ENCODE measurements around the gene MBD3.

Gene MBD3

DNA sequence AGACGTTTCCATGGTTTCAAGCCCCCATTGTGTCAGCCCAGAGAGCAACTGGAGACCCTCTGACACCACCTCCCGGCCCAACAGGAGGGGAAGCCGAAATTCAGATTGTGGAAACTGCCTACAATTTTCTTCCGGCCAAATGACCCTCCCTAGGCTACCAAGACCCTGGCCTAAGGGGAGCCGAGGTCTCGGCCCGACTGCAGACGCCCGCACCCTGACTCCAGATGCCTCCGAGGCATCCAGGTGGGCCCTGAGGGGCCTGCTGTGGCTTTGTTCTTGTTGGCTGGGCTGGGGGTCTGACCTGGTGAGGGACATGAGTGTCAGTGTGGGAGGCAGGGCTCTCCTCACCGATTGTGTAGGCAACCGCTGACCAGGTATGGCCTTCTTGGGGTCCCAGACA lies 34.1 kb downstream of the MBD3 start:
- H3K27me3 ChIP-seq (replicated peaks) = no peaks in the 10 kb centered on the region
- H3K4me3 ChIP-seq (ENCODE audit: low read depth, low read length) = no peak overlapping the region

DNA sequence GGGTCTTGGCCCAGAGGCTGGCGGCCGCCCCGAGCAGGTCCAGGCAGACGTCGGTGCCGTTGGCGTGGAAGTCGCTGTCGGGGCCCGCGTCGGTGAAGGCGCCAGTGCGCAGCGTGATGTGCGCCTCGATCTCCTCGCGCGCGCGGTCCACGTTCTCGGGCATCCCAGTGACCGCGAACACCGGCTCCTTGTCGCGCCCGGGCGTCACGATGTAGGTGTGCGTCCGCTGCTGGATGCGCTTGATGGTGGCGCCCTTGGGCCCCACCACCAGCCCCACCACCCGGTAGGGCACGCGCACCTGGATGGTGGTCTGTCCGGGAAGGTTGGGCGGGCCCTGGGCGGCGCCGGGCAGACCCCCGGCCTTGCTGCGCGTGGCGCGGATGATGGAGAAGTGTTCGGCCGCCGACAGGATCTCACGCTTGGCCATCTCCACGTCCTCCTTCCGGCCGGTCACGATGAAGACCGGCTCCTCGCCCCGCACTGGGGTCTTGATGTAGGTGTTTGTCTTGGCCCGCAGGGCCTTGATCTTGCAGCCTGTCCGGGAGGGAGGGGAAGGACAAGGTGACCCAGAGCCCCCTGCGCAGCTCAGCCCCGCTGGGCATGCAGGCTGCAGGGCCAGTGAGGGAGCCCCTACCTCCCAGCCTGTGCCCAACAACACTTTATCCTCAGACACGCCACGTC lies 36.1 kb downstream of the MBD3 start:
- H3K27ac ChIP-seq = no peak overlapping the region
- H3K4me3 ChIP-seq (ENCODE audit: low read depth, low read length) = no peak overlapping the region
- H3K36me3 ChIP-seq (replicated peaks) = peaks cover 8% of the 10 kb centered on the region
- TF ChIP-seq, protein P1, sequence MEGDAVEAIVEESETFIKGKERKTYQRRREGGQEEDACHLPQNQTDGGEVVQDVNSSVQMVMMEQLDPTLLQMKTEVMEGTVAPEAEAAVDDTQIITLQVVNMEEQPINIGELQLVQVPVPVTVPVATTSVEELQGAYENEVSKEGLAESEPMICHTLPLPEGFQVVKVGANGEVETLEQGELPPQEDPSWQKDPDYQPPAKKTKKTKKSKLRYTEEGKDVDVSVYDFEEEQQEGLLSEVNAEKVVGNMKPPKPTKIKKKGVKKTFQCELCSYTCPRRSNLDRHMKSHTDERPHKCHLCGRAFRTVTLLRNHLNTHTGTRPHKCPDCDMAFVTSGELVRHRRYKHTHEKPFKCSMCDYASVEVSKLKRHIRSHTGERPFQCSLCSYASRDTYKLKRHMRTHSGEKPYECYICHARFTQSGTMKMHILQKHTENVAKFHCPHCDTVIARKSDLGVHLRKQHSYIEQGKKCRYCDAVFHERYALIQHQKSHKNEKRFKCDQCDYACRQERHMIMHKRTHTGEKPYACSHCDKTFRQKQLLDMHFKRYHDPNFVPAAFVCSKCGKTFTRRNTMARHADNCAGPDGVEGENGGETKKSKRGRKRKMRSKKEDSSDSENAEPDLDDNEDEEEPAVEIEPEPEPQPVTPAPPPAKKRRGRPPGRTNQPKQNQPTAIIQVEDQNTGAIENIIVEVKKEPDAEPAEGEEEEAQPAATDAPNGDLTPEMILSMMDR (IDR thresholded peaks at IDR 0.05; ENCODE audit: low read depth, low read length, missing control alignments) = no peak
- in situ Hi-C loops (cut with HindIII; ENCODE audit: low pct_ligation_motif_present, low sequenced_read_pairs) = no loop called here
- no peaks in the 10 kb centered on the region for H3K27me3 ChIP-seq (replicated peaks)
- DNase-seq = no peak

More for the DNA sequence above, 34.1 kb downstream of the MBD3 start:
- peaks cover 8% of the 10 kb centered on the region for H3K36me3 ChIP-seq (replicated peaks)
- in situ Hi-C loops (cut with HindIII; ENCODE audit: low pct_ligation_motif_present, low sequenced_read_pairs) = no loop called here
- TF ChIP-seq, protein P1 (IDR thresholded peaks at IDR 0.05; ENCODE audit: low read depth, low read length, missing control alignments) = no peak
- H3K27ac ChIP-seq = no peak overlapping the region
- DNase-seq = no peak

DNA sequence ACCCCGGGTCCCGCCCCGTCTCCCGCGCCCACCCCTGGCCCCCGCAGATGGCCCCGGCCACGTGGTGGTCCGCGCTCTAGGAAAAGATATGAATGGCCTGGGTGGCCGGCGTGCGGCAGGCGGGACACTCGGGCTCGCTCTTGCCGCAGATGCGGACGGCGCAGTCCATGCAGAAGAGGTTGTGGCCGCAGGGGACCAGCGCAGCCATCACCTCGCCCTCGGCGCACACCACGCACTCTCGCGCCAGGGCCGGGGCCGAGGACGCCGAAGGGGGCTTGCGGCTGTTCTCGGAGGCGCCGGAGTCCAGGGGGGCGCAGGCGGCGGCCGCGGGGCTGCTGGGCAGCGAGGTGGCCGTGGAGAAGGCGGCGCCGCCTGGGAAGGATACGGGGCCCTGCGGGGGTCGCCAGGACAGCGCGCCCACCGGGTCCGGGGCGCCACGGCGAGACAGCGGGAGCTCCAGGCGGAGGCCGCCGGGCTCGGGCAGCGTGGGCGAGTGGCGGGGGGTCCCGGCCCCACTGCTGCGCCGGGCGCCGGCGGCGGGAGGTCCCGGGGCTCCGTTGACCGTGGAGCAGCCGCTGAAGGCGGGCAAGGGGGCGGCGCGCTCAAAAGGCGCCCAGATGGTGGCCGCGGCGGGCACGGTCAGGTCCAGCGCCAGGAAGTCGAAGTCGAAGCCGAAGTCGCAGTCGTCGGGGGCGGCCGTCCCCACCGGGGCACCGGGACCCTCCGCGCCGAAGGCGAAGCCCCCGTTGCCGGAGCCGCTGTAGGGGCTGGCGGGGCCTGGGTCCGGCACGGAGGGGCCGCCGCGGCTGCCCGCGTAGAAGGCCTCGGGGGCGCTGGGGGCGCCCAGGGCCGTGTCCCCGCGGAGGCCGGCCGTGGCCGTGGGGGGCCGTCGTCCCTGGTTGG lies 36.9 kb downstream of the MBD3 start:
- Histone ChIP-seq H3K36me3 (replicated peaks) (peaks cover 8% of the 10 kb centered on the region), H3K27me3 (replicated peaks) (no peaks in the 10 kb centered on the region), H3K4me3 (ENCODE audit: low read depth, low read length) (no peak overlapping the region), H3K27ac (no peak overlapping the region)
- DNase-seq = no peak
- TF ChIP-seq, protein P1 (IDR thresholded peaks at IDR 0.05; ENCODE audit: low read depth, low read length, missing control alignments) = no peak
- in situ Hi-C loops (cut with HindIII; ENCODE audit: low pct_ligation_motif_present, low sequenced_read_pairs) = no loop called here

DNA sequence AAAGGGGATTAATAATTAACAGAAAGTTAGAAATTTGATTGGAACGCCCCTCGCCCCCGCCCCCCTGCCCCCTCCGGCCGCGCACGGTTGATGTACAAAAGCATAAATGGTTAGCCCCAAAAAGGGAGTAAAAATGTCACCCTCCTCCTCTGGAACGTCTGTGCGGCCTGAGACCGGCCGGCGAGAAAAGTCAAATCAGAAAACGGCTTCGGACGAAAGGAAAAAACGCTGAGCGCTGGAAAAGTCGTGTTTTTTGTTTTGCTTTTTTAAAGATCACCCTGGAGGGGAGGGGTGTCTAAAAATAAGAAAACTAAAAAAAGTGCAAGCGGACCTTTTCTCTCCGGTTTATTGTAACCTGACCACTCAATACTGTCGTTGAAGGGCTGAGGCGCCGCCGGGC lies 37.7 kb downstream of the MBD3 start:
- no peaks in the 10 kb centered on the region for H3K27me3 ChIP-seq (replicated peaks)
- TF ChIP-seq, protein P1 (IDR thresholded peaks at IDR 0.05; ENCODE audit: low read depth, low read length, missing control alignments) = no peak
- peaks cover 8% of the 10 kb centered on the region for H3K36me3 ChIP-seq (replicated peaks)
- in situ Hi-C loops (cut with HindIII; ENCODE audit: low pct_ligation_motif_present, low sequenced_read_pairs) = no loop called here
- no peak for DNase-seq
- H3K27ac ChIP-seq = no peak overlapping the region
- H3K4me3 ChIP-seq (ENCODE audit: low read depth, low read length) = no peak overlapping the region

DNA sequence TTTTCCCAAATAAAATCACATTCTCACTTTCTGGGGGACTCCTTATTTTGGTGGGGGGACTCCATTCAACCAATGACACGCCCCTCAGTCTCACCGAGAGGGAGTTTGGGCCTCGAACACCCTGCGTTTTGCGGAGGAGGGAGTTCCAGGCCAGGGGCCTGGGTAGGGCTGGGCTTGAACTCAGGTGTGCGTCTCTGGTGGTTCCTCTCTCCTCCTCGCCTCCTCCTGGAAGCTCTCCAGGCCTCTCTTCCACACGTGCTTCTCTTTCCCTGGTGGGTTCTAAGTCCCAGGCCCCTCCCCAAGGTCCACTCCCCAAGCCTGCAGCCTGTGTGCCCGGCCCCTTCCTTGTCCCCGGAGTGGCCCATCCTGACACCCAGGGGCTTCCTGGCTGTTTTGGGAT lies 39.2 kb downstream of the MBD3 start:
- Histone ChIP-seq H3K4me3 (ENCODE audit: low read depth, low read length) (no peak overlapping the region), H3K27me3 (replicated peaks) (no peaks in the 10 kb centered on the region), H3K36me3 (replicated peaks) (peaks cover 8% of the 10 kb centered on the region), H3K27ac (no peak overlapping the region)
- no peak for DNase-seq
- TF ChIP-seq, protein P1 (IDR thresholded peaks at IDR 0.05; ENCODE audit: low read depth, low read length, missing control alignments) = no peak
- in situ Hi-C loops (cut with HindIII; ENCODE audit: low pct_ligation_motif_present, low sequenced_read_pairs) = no loop called here

Data from brain microvascular endothelial cell (primary cell).